HEK293T (cell line): ENCODE data around the gene SEMA3E.

Experiments used
- ELF4 ChIP-seq: fragments of 450-650 bp; IDR thresholded peaks from 2 replicates; pipeline ENCODE4 v1.6.1; 2017; ENCODE audit warnings: antibody characterized with exemption
- FOXA1 ChIP-seq: fragments of 450-650 bp; IDR thresholded peaks from 2 replicates; pipeline ENCODE4 v1.6.1; 2016; ENCODE audit warnings: mild to moderate bottlenecking
- FOXK2 ChIP-seq: fragments of 450-650 bp; IDR thresholded peaks from 2 replicates; pipeline ENCODE4 v1.6.1; 2016; ENCODE audit warnings: mild to moderate bottlenecking
- FOXM1 ChIP-seq: fragments of 450-650 bp; IDR thresholded peaks from 2 replicates; pipeline ENCODE4 v1.6.1; 2017; ENCODE audit warnings: mild to moderate bottlenecking, borderline replicate concordance
- NFRKB ChIP-seq: fragments of 450-650 bp; IDR thresholded peaks from 2 replicates; pipeline ENCODE4 v1.6.1; 2016; ENCODE audit warnings: mild to moderate bottlenecking, moderate library complexity
- SUZ12 ChIP-seq: fragments of 450-650 bp; IDR thresholded peaks from 2 replicates; pipeline ENCODE4 v1.6.1; 2016; ENCODE audit warnings: mild to moderate bottlenecking

DNA sequence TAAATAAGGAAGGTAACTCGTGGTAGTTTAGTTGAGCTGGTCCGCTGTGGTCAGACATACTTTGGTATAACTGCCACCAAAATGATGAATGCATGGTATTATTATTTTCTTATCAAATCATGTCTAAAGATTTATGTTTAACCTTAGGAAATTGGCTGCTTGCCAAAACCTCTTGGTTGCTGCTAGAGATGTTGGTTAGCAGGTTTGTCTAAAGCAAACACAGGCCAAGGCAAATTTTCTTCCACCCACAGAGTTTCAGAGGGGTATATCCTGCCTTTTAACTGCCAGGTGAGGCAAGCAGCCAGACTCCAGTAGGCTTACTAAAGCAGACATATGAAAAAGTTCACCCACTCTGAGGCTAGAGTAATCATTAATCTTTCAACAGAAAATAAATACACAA lies 101.4 kb downstream of the SEMA3E start:
- TF ChIP-seq SUZ12 (no peak), FOXM1 (no peak), FOXK2 (no peak), NFRKB (no peak), FOXA1 (no peak), ELF4 (no peak)
